Activated CD8-positive, alpha-beta memory T cell treated with anti-CD3 and anti-CD28 coated beads for 36 hours (primary cell): Measurements from ENCODE around the gene IL11. TPM values are rescaled to one million over a fixed set of nuclear protein-coding genes. Genes with fewer than 3 reads are reported as not detected.
"Not testable (repeated sequence)": the region's sequence is repeated elsewhere in the genome, so short reads cannot be mapped to it uniquely, and the experiment has no call there.

ENCODE experiments used
- CTCF ChIA-PET: fragments of 350-600 bp; sonication (Branson Sonifier 250); formaldehyde crosslinking; loops from one replicate; lab custom pipeline; 2021; ENCODE audit warnings: antibody characterized with exemption; lab: Charles Lee
- POLR2A ChIA-PET: fragments of 350-600 bp; sonication (Branson Sonifier 250); formaldehyde crosslinking; loops from one replicate; lab custom pipeline; 2021; ENCODE audit warnings: antibody characterized with exemption; lab: Charles Lee
- total RNA-seq, 2 experiments: library from RNA; stranded (reverse); gene quantifications; one replicate each; pipeline ENCODE4 v1.2.3, GENCODE V29; 2021

The IL11 gene
- total RNA-seq, result under 1 TPM; 0.08 to 0.21 TPM

GRCh38 chr19:55370305-55370988, at the start of gene IL11:
IL11 (minus strand) TSS chr19:55370463; CDS start chr19:55370310, 153 bp downstream.
- CTCF ChIA-PET, result no interaction called here
- POLR2A ChIA-PET, result no interaction called here

GRCh38 chr19:55419624-55420236, 49.5 kb upstream of the IL11 start:
- ChIA-PET CTCF (interaction anchor here (0.6 to 3.8 kb wide), 4 partner anchors 9 to 278 kb away, joined by 3 to 16 read pairs (median 4); no protein-coding TSS in a partner anchor), POLR2A (no interaction called here)

- POLR2A ChIA-PET, result interaction anchor here (1.0 kb wide), 1 partner anchor 11 kb away, joined by 4 read pairs; no protein-coding TSS in a partner anchor
- CTCF ChIA-PET, result interaction anchor here (0.6 to 3.8 kb wide), 6 partner anchors 10 to 278 kb away, joined by 3 to 16 read pairs (median 4); no protein-coding TSS in a partner anchor
These were observed 48.8 kb upstream of the IL11 start for GRCh38 chr19:55419103-55419502.

- ChIA-PET CTCF (interaction anchor here (0.7 to 3.8 kb wide), 11 partner anchors 13 to 277 kb away, joined by 3 to 16 read pairs (median 4); partner anchors contain the start of gene KMT5C), POLR2A (interaction anchor here (1.0 kb wide), 2 partner anchors 10 to 33 kb away, joined by 4 read pairs; no protein-coding TSS in a partner anchor)
These were observed 47.9 kb upstream of the IL11 start for GRCh38 chr19:55418185-55418584.

- POLR2A ChIA-PET, result no interaction called here
- CTCF ChIA-PET, result no interaction called here
These were observed 39.9 kb upstream of the IL11 start for GRCh38 chr19:55410168-55410567.

GRCh38 chr19:55409179-55409578, 38.9 kb upstream of the IL11 start:
- CTCF ChIA-PET, result interaction anchor here (1.0 to 1.4 kb wide), 3 partner anchors 25 to 107 kb away, joined by 3 to 6 read pairs (median 4); partner anchors contain the start of gene TMEM238
- POLR2A ChIA-PET, result interaction anchor here (1.0 to 1.2 kb wide), 2 partner anchors 25 to 108 kb away, joined by 3 to 4 read pairs; partner anchors contain the start of gene TMEM238

GRCh38 chr19:55408533-55408872, 38.2 kb upstream of the IL11 start:
- CTCF ChIA-PET, result interaction anchor here (1.0 to 1.4 kb wide), 3 partner anchors 24 to 106 kb away, joined by 3 to 6 read pairs (median 4); partner anchors contain the start of gene TMEM238
- POLR2A ChIA-PET, result interaction anchor here (0.5 to 2.4 kb wide), 4 partner anchors 19 to 132 kb away, joined by 3 to 14 read pairs (median 4); partner anchors contain the start of gene TMEM238

- CTCF ChIA-PET, result interaction anchor here (1.0 to 1.8 kb wide), 5 partner anchors 20 to 106 kb away, joined by 3 to 6 read pairs (median 4); partner anchors contain the start of gene TMEM238
- POLR2A ChIA-PET, result interaction anchor here (0.5 to 3.2 kb wide), 12 partner anchors 9 to 152 kb away, joined by 3 to 26 read pairs (median 7); partner anchors contain the start of genes HSPBP1, KMT5C, PPP6R1 and RPL28
These were observed 37.7 kb upstream of the IL11 start for GRCh38 chr19:55407800-55408532.

- CTCF ChIA-PET, result interaction anchor here (1.0 to 1.8 kb wide), 2 partner anchors 19 to 23 kb away, joined by 3 to 5 read pairs; partner anchors contain the start of gene TMEM238
- POLR2A ChIA-PET, result interaction anchor here (0.6 to 3.2 kb wide), 10 partner anchors 8 to 152 kb away, joined by 3 to 26 read pairs (median 9); partner anchors contain the start of genes HSPBP1, KMT5C, PPP6R1 and RPL28
These were observed 37.2 kb upstream of the IL11 start, which contains the start of gene UBE2S for GRCh38 chr19:55407550-55407799. UBE2S (minus strand) TSS chr19:55407788; CDS start chr19:55407589, 199 bp downstream.

- CTCF ChIA-PET, result interaction anchor here (0.6 to 1.8 kb wide), 4 partner anchors 19 to 246 kb away, joined by 3 to 5 read pairs (median 4); partner anchors contain the start of gene TMEM238
- POLR2A ChIA-PET, result interaction anchor here (0.6 to 3.2 kb wide), 10 partner anchors 8 to 151 kb away, joined by 3 to 26 read pairs (median 9); partner anchors contain the start of genes HSPBP1, KMT5C, PPP6R1 and RPL28
These were observed 36.7 kb upstream of the IL11 start for GRCh38 chr19:55406826-55407549.

GRCh38 chr19:55406091-55406825, 36.0 kb upstream of the IL11 start:
- POLR2A ChIA-PET, result interaction anchor here (2.4 to 3.2 kb wide), 3 partner anchors 17 to 22 kb away, joined by 14 to 26 read pairs (median 16); partner anchors contain the start of genes RPL28 and TMEM238
- CTCF ChIA-PET, result interaction anchor here (1.0 to 1.8 kb wide), 3 partner anchors 12 to 104 kb away, joined by 3 to 5 read pairs (median 4); partner anchors contain the start of gene TMEM238

GRCh38 chr19:55405638-55406037, 35.4 kb upstream of the IL11 start:
- ChIA-PET POLR2A (interaction anchor here (2.5 to 3.2 kb wide), 2 partner anchors 19 to 22 kb away, joined by 16 to 26 read pairs; partner anchors contain the start of genes RPL28 and TMEM238), CTCF (interaction anchor here (1.0 to 1.2 kb wide), 2 partner anchors 13 to 103 kb away, joined by 3 to 4 read pairs; no protein-coding TSS in a partner anchor)

- ChIA-PET CTCF (no interaction called here), POLR2A (interaction anchor here (2.2 to 3.0 kb wide), 2 partner anchors 12 to 14 kb away, joined by 5 to 7 read pairs; no protein-coding TSS in a partner anchor)
These were observed 32.2 kb upstream of the IL11 start for GRCh38 chr19:55402509-55402908.

GRCh38 chr19:55401390-55401789, 31.1 kb upstream of the IL11 start:
- POLR2A ChIA-PET, result interaction anchor here (2.2 to 3.0 kb wide), 2 partner anchors 11 to 13 kb away, joined by 5 to 7 read pairs; no protein-coding TSS in a partner anchor
- CTCF ChIA-PET, result not testable (repeated sequence)

GRCh38 chr19:55400281-55401087, 30.2 kb upstream of the IL11 start:
- CTCF ChIA-PET, result no interaction called here
- POLR2A ChIA-PET, result interaction anchor here (2.2 to 3.0 kb wide), 2 partner anchors 10 to 12 kb away, joined by 5 to 7 read pairs; no protein-coding TSS in a partner anchor
